HEK293 (cell line): ENCODE measurements around the gene ONECUT2.

Experiments
- ATF2 ChIP-seq: fragments of 450-650 bp; formaldehyde crosslinking; IDR thresholded peaks from 2 replicates; pipeline ENCODE4 v1.5.1; 2016; ENCODE audit warnings: missing biosample characterization, missing genetic modification characterization, low read depth
- BCL6B ChIP-seq: fragments of 450-650 bp; formaldehyde crosslinking; IDR thresholded peaks from 2 replicates; pipeline ENCODE4 v1.5.1; 2017; ENCODE audit warnings: missing biosample characterization, missing genetic modification characterization
- HIC1 ChIP-seq: fragments of 450-650 bp; formaldehyde crosslinking; IDR thresholded peaks from 2 replicates; pipeline ENCODE4 v1.5.1; 2016; ENCODE audit warnings: missing biosample characterization, missing genetic modification characterization
- HOXC10 ChIP-seq: sonication (generic); formaldehyde crosslinking; IDR thresholded peaks from 2 replicates; pipeline ENCODE4 v1.8.1; 2023; ENCODE audit warnings: mild to moderate bottlenecking, missing genetic modification reagents
- KLF10 ChIP-seq: fragments of 450-650 bp; IDR thresholded peaks from 2 replicates; pipeline ENCODE4 v1.5.1; 2018; ENCODE audit warnings: missing biosample characterization, mild to moderate bottlenecking, missing genetic modification characterization
- KLF7 ChIP-seq: fragments of 450-650 bp; formaldehyde crosslinking; IDR thresholded peaks from 2 replicates; pipeline ENCODE4 v1.5.1; 2016; ENCODE audit warnings: missing biosample characterization, missing genetic modification characterization, borderline replicate concordance
- MEIS1 ChIP-seq: sonication (generic); formaldehyde crosslinking; IDR thresholded peaks from 2 replicates; pipeline ENCODE4 v1.8.1; 2022; ENCODE audit warnings: missing genetic modification reagents, mild to moderate bottlenecking, borderline replicate concordance
- RBAK ChIP-seq: fragments of 450-650 bp; formaldehyde crosslinking; IDR thresholded peaks from 2 replicates; pipeline ENCODE4 v1.5.1; 2016; ENCODE audit warnings: missing biosample characterization, missing genetic modification characterization
- SCRT1 ChIP-seq: fragments of 450-650 bp; formaldehyde crosslinking; IDR thresholded peaks from 2 replicates; pipeline ENCODE4 v1.5.1; 2016; ENCODE audit warnings: missing biosample characterization, missing genetic modification characterization, borderline replicate concordance
- SP3 ChIP-seq: fragments of 450-650 bp; formaldehyde crosslinking; IDR thresholded peaks from 2 replicates; pipeline ENCODE4 v1.5.1; 2016; ENCODE audit warnings: missing biosample characterization, missing genetic modification characterization
- ZBTB26 ChIP-seq: fragments of 450-650 bp; formaldehyde crosslinking; optimal IDR thresholded peaks from 2 replicates; pipeline ENCODE3; 2016; ENCODE audit warnings: missing biosample characterization, mild to moderate bottlenecking, missing genetic modification characterization
- ZBTB8A ChIP-seq: fragments of 450-650 bp; formaldehyde crosslinking; IDR thresholded peaks from 2 replicates; pipeline ENCODE4 v1.5.1; 2016; ENCODE audit warnings: missing biosample characterization, missing genetic modification characterization
- ZFP3 ChIP-seq: fragments of 450-650 bp; formaldehyde crosslinking; IDR thresholded peaks from 2 replicates; pipeline ENCODE4 v1.5.1; 2016; ENCODE audit warnings: low read depth, missing biosample characterization, missing genetic modification characterization
- ZNF10 ChIP-seq: fragments of 450-650 bp; formaldehyde crosslinking; IDR thresholded peaks from 2 replicates; pipeline ENCODE4 v1.5.1; 2017; ENCODE audit warnings: missing biosample characterization, missing genetic modification characterization
- ZNF114 ChIP-seq: fragments of 450-650 bp; formaldehyde crosslinking; IDR thresholded peaks from 2 replicates; pipeline ENCODE4 v1.5.0; 2017; ENCODE audit warnings: missing biosample characterization, missing genetic modification characterization
- ZNF133 ChIP-seq: fragments of 450-650 bp; formaldehyde crosslinking; IDR thresholded peaks from 2 replicates; pipeline ENCODE4 v1.5.1; 2016; ENCODE audit warnings: missing biosample characterization, missing genetic modification characterization
- ZNF157 ChIP-seq: fragments of 450-650 bp; formaldehyde crosslinking; IDR thresholded peaks from 2 replicates; pipeline ENCODE4 v1.5.1; 2016; ENCODE audit warnings: missing biosample characterization, missing genetic modification characterization
- ZNF175 ChIP-seq: fragments of 450-650 bp; formaldehyde crosslinking; IDR thresholded peaks from 2 replicates; pipeline ENCODE4 v1.5.1; 2016; ENCODE audit warnings: missing biosample characterization, missing genetic modification characterization
- ZNF24 ChIP-seq: fragments of 450-650 bp; formaldehyde crosslinking; IDR thresholded peaks from 2 replicates; pipeline ENCODE4 v1.5.1; 2016; ENCODE audit warnings: missing biosample characterization, missing genetic modification characterization
- ZNF26 ChIP-seq: fragments of 450-650 bp; formaldehyde crosslinking; IDR thresholded peaks from 2 replicates; pipeline ENCODE4 v1.5.1; 2016; ENCODE audit warnings: missing biosample characterization, missing genetic modification characterization
- ZNF280D ChIP-seq: fragments of 450-650 bp; formaldehyde crosslinking; IDR thresholded peaks from 2 replicates; pipeline ENCODE4 v1.5.1; 2016; ENCODE audit warnings: missing biosample characterization, missing genetic modification characterization
- ZNF404 ChIP-seq: fragments of 450-650 bp; formaldehyde crosslinking; IDR thresholded peaks from 2 replicates; pipeline ENCODE4 v1.5.1; 2017; ENCODE audit warnings: missing biosample characterization, missing genetic modification characterization
- ZNF558 ChIP-seq: fragments of 450-650 bp; formaldehyde crosslinking; IDR thresholded peaks from 2 replicates; pipeline ENCODE4 v1.5.1; 2016; ENCODE audit warnings: missing biosample characterization, missing genetic modification characterization
- ZNF677 ChIP-seq: fragments of 450-650 bp; IDR thresholded peaks from 2 replicates; pipeline ENCODE4 v1.5.0; 2018; ENCODE audit warnings: missing biosample characterization, mild to moderate bottlenecking, missing genetic modification characterization, moderate library complexity
- ZNF768 ChIP-seq: fragments of 450-650 bp; formaldehyde crosslinking; IDR thresholded peaks from 2 replicates; pipeline ENCODE4 v1.5.1; 2018; ENCODE audit warnings: missing biosample characterization, mild to moderate bottlenecking, missing genetic modification characterization
- ZNF785 ChIP-seq: fragments of 450-650 bp; formaldehyde crosslinking; IDR thresholded peaks from 2 replicates; pipeline ENCODE4 v1.5.1; 2016; ENCODE audit warnings: missing biosample characterization, missing genetic modification characterization
- ZNF791 ChIP-seq: fragments of 450-650 bp; formaldehyde crosslinking; IDR thresholded peaks from 2 replicates; pipeline ENCODE4 v1.5.1; 2016; ENCODE audit warnings: missing biosample characterization, missing genetic modification characterization
- ZSCAN4 ChIP-seq: fragments of 450-650 bp; formaldehyde crosslinking; IDR thresholded peaks from 2 replicates; pipeline ENCODE4 v1.5.1; 2017; ENCODE audit warnings: missing biosample characterization, missing genetic modification characterization

The ONECUT2 gene

GRCh38 chr18:57436191-57436964, 1.2 kb downstream of the ONECUT2 start (continued):
- TF ChIP-seq ZNF791 (tag by site-specific recombination) (no peak), ZNF677 (tag by site-specific recombination) (no peak), HIC1 (peak; percentile 61), ZNF133 (no peak), ZSCAN4 (tag by site-specific recombination) (no peak), KLF7 (no peak), ZNF404 (tag by site-specific recombination) (no peak), ZNF280D (tag by site-specific recombination) (no peak), SCRT1 (tag by site-specific recombination) (peak; percentile 29; the same call in 1 of the 2 replicates), BCL6B (tag by site-specific recombination) (no peak), RBAK (no peak), ZNF558 (no peak), ZNF157 (tag by site-specific recombination) (no peak), ZBTB8A (tag by site-specific recombination) (no peak), SP3 (tag by site-specific recombination) (no peak), ZFP3 (tag by site-specific recombination) (no peak), ZNF175 (tag by site-specific recombination) (no peak), ZNF768 (tag by site-specific recombination) (no peak), ZNF24 (tag by site-specific recombination) (no peak), ZNF785 (no peak), ZNF26 (tag by site-specific recombination) (no peak), ZBTB26 (peak; percentile 39), HOXC10 (CRISPR knock-in tag) (no peak), MEIS1 (no peak), ATF2 (tag by site-specific recombination) (no peak), ZNF114 (no peak), KLF10 (no peak), ZNF10 (tag by site-specific recombination) (no peak)
